Gastroesophageal sphincter (tissue), 4 donors: Measurements from ENCODE around the gene USP12. TPM values are rescaled to one million over a fixed set of nuclear protein-coding genes. Genes with fewer than 3 reads are reported as not detected.
A peak's percentile ranks its signal among the peaks of the same experiment; 100 is the strongest.

ENCODE experiments used
- ATAC-seq: fragments of 150-250 bp; one replicate; pipeline ENCODE4 v1.9.1; 2016; ENCODE audit warnings: mild to moderate bottlenecking, moderate library complexity
- H3K27ac ChIP-seq, 4 donors: fragments of 200-600 bp; sonication (generic) in 3 of 4; 1 replicate in 3 of 4; 2 replicates in 1 of 4; pipeline ENCODE4 v1.5.1; 2016 to 2019
- H3K27me3 ChIP-seq: fragments of 200-600 bp; sonication (generic); one replicate; pipeline ENCODE4 v1.5.1; 2019
- H3K36me3 ChIP-seq, 2 donors: fragments of 200-600 bp; sonication (generic); one replicate each; pipeline ENCODE4 v1.5.1; 2019; ENCODE audit warnings: control low read depth in 1 of 2
- H3K4me1 ChIP-seq, 3 donors: fragments of 200-600 bp; sonication (generic); 1 replicate in 2 of 3; 2 replicates in 1 of 3; pipeline ENCODE4 v1.5.1; 2016 to 2019; ENCODE audit warnings: control low read depth in 2 of 3
- H3K4me3 ChIP-seq, 2 donors: fragments of 200-600 bp; sonication (generic); one replicate each; pipeline ENCODE4 v1.5.1; 2019; ENCODE audit warnings: mild to moderate bottlenecking in 1 of 2, moderate library complexity in 1 of 2
- H3K9me3 ChIP-seq, 3 donors: fragments of 200-600 bp; sonication (generic); one replicate each; pipeline ENCODE4 v1.5.1; 2017 to 2019; ENCODE audit warnings: control low read depth in 2 of 3
- CTCF ChIP-seq, 4 experiments: fragments of 200-600 bp in 2 of 4; fragments of 450-650 bp in 2 of 4; sonication (generic) in 1 of 4; IDR thresholded peaks; one replicate each; pipeline ENCODE4 v1.5.1; 2017 to 2019; ENCODE audit warnings: antibody characterized with exemption in 4 of 4, mild to moderate bottlenecking in 2 of 4, moderate library complexity in 2 of 4
- EP300 ChIP-seq: sonication (generic); formaldehyde crosslinking; IDR thresholded peaks from one replicate; pipeline ENCODE4 v1.6.1; 2017; ENCODE audit warnings: antibody characterized with exemption, mild to moderate bottlenecking
- POLR2A ChIP-seq, 2 donors: fragments of 450-650 bp; IDR thresholded peaks; one replicate each; pipeline ENCODE4 v1.6.1; 2017; ENCODE audit warnings: antibody characterized with exemption in 2 of 2, mild to moderate bottlenecking in 2 of 2, moderate library complexity in 1 of 2
- POLR2AphosphoS5 ChIP-seq: sonication (generic); formaldehyde crosslinking; IDR thresholded peaks from one replicate; pipeline ENCODE4 v1.6.1; 2017; ENCODE audit warnings: antibody characterized with exemption
- WGBS, 2 donors: methylation state at CpG; one replicate each; pipeline ENCODE4 v1.1.5; 2018; ENCODE audit warnings: low coverage in 1 of 2; 5-methylcytosine and 5-hydroxymethylcytosine counted together
- total RNA-seq, 4 donors: library from RNA; depleted of rRNA; stranded (reverse); fragments of >200 nt; gene quantifications; one replicate each; pipeline ENCODE4 v1.1.0, GENCODE V29; 2016

USP12 gene
- total RNA-seq, 4 donors from 2014 or later = 55.7 to 116 (median 78.8) TPM

- Histone ChIP-seq H3K4me3 (no peak overlapping the region), H3K27me3 (no peaks in the 10 kb centered on the region), H3K36me3 (no peaks in the 10 kb centered on the region), H3K27ac (no peak overlapping the region), H3K4me1 (peaks cover 0 to 9% (median 2%) of the 10 kb centered on the region in 3 donors), H3K9me3 (no peaks in the 10 kb centered on the region)
- no peak for ATAC-seq
- 75 to 76% methylated on average over 7 to 8 of the region's 8 CpGs for WGBS, 2 donors
- TF ChIP-seq POLR2AphosphoS5 = no peak
- TF ChIP-seq EP300 = no peak
- no peak for TF ChIP-seq POLR2A (IDR thresholded peaks at IDR 0.05)
- no peak for TF ChIP-seq CTCF (IDR thresholded peaks at IDR 0.05)
These were observed 5.1 kb upstream of the USP12 start for GRCh38 chr13:27176470-27177410.

- TF ChIP-seq CTCF (IDR thresholded peaks at IDR 0.05) (no peak), POLR2A (IDR thresholded peaks at IDR 0.05) (no peak), POLR2AphosphoS5 (no peak), EP300 (no peak)
- H3K36me3 ChIP-seq = no peaks in the 10 kb centered on the region
- H3K27ac ChIP-seq = no peak overlapping the region
- no peak for ATAC-seq
- H3K4me3 ChIP-seq = no peak overlapping the region
- H3K9me3 ChIP-seq = no peaks in the 10 kb centered on the region
- no peaks in the 10 kb centered on the region for H3K27me3 ChIP-seq
- WGBS, 2 donors = 75 to 88% methylated on average over 4 to 5 of the region's 6 CpGs
- peaks cover under 1 to 16% (median 2%) of the 10 kb centered on the region in 3 donors for H3K4me1 ChIP-seq
These were observed 3.3 kb upstream of the USP12 start for GRCh38 chr13:27174766-27175455.

GRCh38 chr13:27172495-27172842 is 858 bp upstream of the USP12 start:
- peak overlapping the region; percentile 68 to 99 (median 96) for H3K27ac ChIP-seq
- no peak for TF ChIP-seq POLR2A (IDR thresholded peaks at IDR 0.05)
- TF ChIP-seq POLR2AphosphoS5 = no peak
- TF ChIP-seq EP300 = no peak
- TF ChIP-seq CTCF (IDR thresholded peaks at IDR 0.05) = no peak
- no peaks in the 10 kb centered on the region for H3K9me3 ChIP-seq
- WGBS, 2 donors = 6 to 18% methylated on average over 3 of the region's 3 CpGs
- H3K36me3 ChIP-seq = no peaks in the 10 kb centered on the region
- peaks cover 15 to 40% (median 24%) of the 10 kb centered on the region in 3 donors for H3K4me1 ChIP-seq
- H3K4me3 ChIP-seq = peak overlapping the region; percentile 46 to 96
- ATAC-seq = no peak
- no peaks in the 10 kb centered on the region for H3K27me3 ChIP-seq

GRCh38 chr13:27171827-27172494 is 350 bp upstream of the USP12 start:
- Histone ChIP-seq H3K27ac (peak overlapping the region; percentile 68 to 99 (median 96)), H3K36me3 (no peaks in the 10 kb centered on the region), H3K4me3 (peak overlapping the region; percentile 46 to 96), H3K9me3 (no peaks in the 10 kb centered on the region), H3K4me1 (peaks cover 15 to 45% (median 25%) of the 10 kb centered on the region in 3 donors), H3K27me3 (no peaks in the 10 kb centered on the region)
- WGBS, 2 donors = 0 to 4% methylated on average over 5 to 7 of the region's 73 CpGs
- peak; percentile 97 for ATAC-seq
- TF ChIP-seq POLR2A (IDR thresholded peaks at IDR 0.05) (no peak), POLR2AphosphoS5 (peak; percentile 29), EP300 (no peak), CTCF (IDR thresholded peaks at IDR 0.05) (peak in 3 of 4 experiments; percentile 1 to 68 (median 12))
